ENCODE results near the gene TRAM2. TPM values are rescaled to one million over a fixed set of nuclear protein-coding genes. Genes with fewer than 3 reads are reported as not detected.

Gene TRAM2
- total RNA-seq, 2 experiments from 2014 or later, result 7.1 to 7.6 TPM

- H3K4me1 ChIP-seq (ENCODE audit: insufficient read depth, low read length), result no peaks in the 10 kb centered on the region
- no peak for TF ChIP-seq CTCF (IDR thresholded peaks at IDR 0.05)
- H3K9me3 ChIP-seq (ENCODE audit: control insufficient read depth in 1 of 2, insufficient read depth in 1 of 2, low read length in 2 of 2), result no peaks in the 10 kb centered on the region
- DNase-seq (no peak), ATAC-seq (ENCODE audit: poor library complexity) (no peak)
- H3K36me3 ChIP-seq (ENCODE audit: insufficient read depth, low read length), result no peaks in the 10 kb centered on the region
- ChIA-PET POLR2A (no interaction called here), CTCF (no interaction called here)
- no peaks in the 10 kb centered on the region for H3K27me3 ChIP-seq (ENCODE audit: control insufficient read depth in 1 of 2, insufficient read depth in 2 of 2, low read length in 2 of 2)
- Mint-ChIP-seq H3K27me3 (peaks cover 5% of the 10 kb centered on the region), H3K4me3 (no peak overlapping the region), H3K9me3 (no peaks in the 10 kb centered on the region), H3K36me3 (ENCODE audit: low read depth) (no peaks in the 10 kb centered on the region), H3K4me1 (ENCODE audit: low read depth) (no peaks in the 10 kb centered on the region), H3K27ac (no peak overlapping the region)
- no peak overlapping the region for H3K27ac ChIP-seq (ENCODE audit: low read depth in 1 of 2, low read length in 2 of 2)
- no peak overlapping the region for H3K4me3 ChIP-seq (ENCODE audit: low read length)
- intact Hi-C loops (cut with DNase I, micrococcal nuclease), result no loop called here
These were observed 39.3 kb upstream of the TRAM2 start for GRCh38 chr6:52616059-52616690.

GRCh38 chr6:52612336-52613054 is 35.6 kb upstream of the TRAM2 start:
- Mint-ChIP-seq H3K4me1 (ENCODE audit: low read depth) (no peaks in the 10 kb centered on the region), H3K9me3 (peaks cover 5% of the 10 kb centered on the region), H3K27me3 (peaks cover 5% of the 10 kb centered on the region), H3K4me3 (no peak overlapping the region), H3K27ac (no peak overlapping the region), H3K36me3 (ENCODE audit: low read depth) (no peaks in the 10 kb centered on the region)
- no peak for ATAC-seq (ENCODE audit: poor library complexity)
- Histone ChIP-seq H3K4me3 (ENCODE audit: low read length) (no peak overlapping the region), H3K36me3 (ENCODE audit: insufficient read depth, low read length) (no peaks in the 10 kb centered on the region), H3K27me3 (ENCODE audit: control insufficient read depth in 1 of 2, insufficient read depth in 2 of 2, low read length in 2 of 2) (no peaks in the 10 kb centered on the region), H3K4me1 (ENCODE audit: insufficient read depth, low read length) (no peaks in the 10 kb centered on the region), H3K9me3 (ENCODE audit: control insufficient read depth in 1 of 2, insufficient read depth in 1 of 2, low read length in 2 of 2) (no peaks in the 10 kb centered on the region), H3K27ac (ENCODE audit: low read depth in 1 of 2, low read length in 2 of 2) (no peak overlapping the region)
- TF ChIP-seq CTCF (IDR thresholded peaks at IDR 0.05), result no peak
- intact Hi-C loops (cut with DNase I, micrococcal nuclease), result no loop called here
- ChIA-PET CTCF (no interaction called here), POLR2A (no interaction called here)
- DNase-seq, result no peak

- intact Hi-C loops (cut with DNase I, micrococcal nuclease), result no loop called here
- Mint-ChIP-seq H3K36me3 (ENCODE audit: low read depth) (no peaks in the 10 kb centered on the region), H3K27ac (no peak overlapping the region), H3K9me3 (peaks cover 5% of the 10 kb centered on the region), H3K4me1 (ENCODE audit: low read depth) (no peaks in the 10 kb centered on the region), H3K27me3 (peaks cover 5% of the 10 kb centered on the region), H3K4me3 (no peak overlapping the region)
- TF ChIP-seq CTCF (IDR thresholded peaks at IDR 0.05), result no peak
- H3K4me3 ChIP-seq (ENCODE audit: low read length), result no peak overlapping the region
- H3K9me3 ChIP-seq (ENCODE audit: control insufficient read depth in 1 of 2, insufficient read depth in 1 of 2, low read length in 2 of 2), result no peaks in the 10 kb centered on the region
- H3K27ac ChIP-seq (ENCODE audit: low read depth in 1 of 2, low read length in 2 of 2), result no peak overlapping the region
- DNase-seq (no peak), ATAC-seq (ENCODE audit: poor library complexity) (no peak)
- H3K4me1 ChIP-seq (ENCODE audit: insufficient read depth, low read length), result no peaks in the 10 kb centered on the region
- POLR2A ChIA-PET, result no interaction called here
- H3K36me3 ChIP-seq (ENCODE audit: insufficient read depth, low read length), result no peaks in the 10 kb centered on the region
- CTCF ChIA-PET, result no interaction called here
- H3K27me3 ChIP-seq (ENCODE audit: control insufficient read depth in 1 of 2, insufficient read depth in 2 of 2, low read length in 2 of 2), result no peaks in the 10 kb centered on the region
These were observed 35.0 kb upstream of the TRAM2 start for GRCh38 chr6:52611833-52612232.

Data from CD4-positive, alpha-beta T cell (primary cell).